ENCODE data around the gene TTLL3. TPM values are rescaled to one million over a fixed set of nuclear protein-coding genes. Genes with fewer than 3 reads are reported as not detected.

Gene TTLL3
- total and polyA plus RNA-seq, 2 of the 8 experiments (the other 6 are each of a cell fraction or from before 2014, with no cell fraction given), result 5.9 to 8.9 TPM

DNA sequence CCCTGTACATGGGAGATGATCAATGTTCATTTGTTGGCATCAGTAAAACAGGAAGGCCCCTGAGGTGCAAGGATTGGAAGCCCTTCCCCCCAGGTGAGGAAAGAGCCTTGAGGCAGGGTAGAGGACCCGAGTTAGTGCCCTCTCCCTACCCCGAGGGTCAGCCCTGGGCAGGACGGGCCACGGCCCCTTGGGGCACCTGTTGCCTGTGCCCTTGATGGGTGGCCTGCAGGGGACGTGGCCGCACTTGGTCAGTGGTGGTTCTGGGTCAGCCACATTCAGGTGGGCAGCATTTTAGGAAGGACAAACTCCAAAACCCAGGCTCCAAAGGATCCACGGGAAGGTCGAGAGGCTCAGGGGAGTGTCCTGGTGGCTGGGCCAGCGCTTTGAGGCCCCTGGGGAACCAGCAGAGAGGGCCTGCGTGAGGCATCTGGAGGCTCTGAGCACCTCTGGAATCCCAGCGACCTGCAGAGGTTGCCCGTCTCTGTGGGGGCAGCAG lies 49.5 kb downstream of the TTLL3 start (continued):
- TF ChIP-seq RAD21 (IDR thresholded peaks at IDR 0.05 in 1 of 2, conservative IDR thresholded peaks at IDR 0.05 in 1 of 2; ENCODE audit: low read depth in 2 of 2, low read length in 2 of 2) (no peak), TCF12 (IDR thresholded peaks at IDR 0.05; ENCODE audit: low read depth, low read length) (no peak), POLR2AphosphoS5 (IDR thresholded peaks at IDR 0.05; ENCODE audit: low read depth, low read length) (no peak), NANOG (IDR thresholded peaks at IDR 0.05; ENCODE audit: insufficient read depth, low read depth, low read length, poor library complexity, severe bottlenecking) (no peak)

All from H1 (cell line).